ENCODE data around the gene RIMS1. TPM values are rescaled to one million over a fixed set of nuclear protein-coding genes. Genes with fewer than 3 reads are reported as not detected.

The RIMS1 gene
- total RNA-seq, 1 donor from 2014 or later, result 5.6 TPM

DNA sequence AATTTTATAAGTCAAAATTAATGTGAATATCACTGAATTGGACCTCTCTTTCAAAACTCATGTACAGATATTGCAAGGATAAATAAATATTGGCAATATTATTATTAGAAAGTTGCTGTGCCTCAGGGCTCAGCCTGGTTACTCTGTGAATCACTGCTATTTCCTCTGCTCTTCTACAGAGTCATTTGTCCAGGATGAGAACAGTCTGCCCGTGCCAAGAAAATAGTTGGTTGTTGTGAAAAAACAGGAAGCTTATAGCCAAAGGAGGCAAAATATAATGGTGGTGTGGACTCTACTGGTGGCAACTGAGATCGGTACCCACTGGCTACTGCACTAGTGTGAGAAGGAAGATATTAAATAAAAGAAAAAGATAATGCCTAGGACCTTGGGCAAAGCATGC, 93.6 kb downstream of the RIMS1 start:
- no peak overlapping the region for H3K27ac Mint-ChIP-seq
- no peaks in the 10 kb centered on the region for H3K9me3 Mint-ChIP-seq (ENCODE audit: low read depth)
- no peak for DNase-seq (ENCODE audit: low spot score, unreplicated experiment)
- no peak for TF ChIP-seq CTCF (IDR thresholded peaks at IDR 0.05; ENCODE audit: unreplicated experiment)
- H3K36me3 Mint-ChIP-seq (ENCODE audit: insufficient read depth), result no peaks in the 10 kb centered on the region
- no peaks in the 10 kb centered on the region for H3K27me3 Mint-ChIP-seq
- H3K4me1 Mint-ChIP-seq (ENCODE audit: low read depth), result peaks cover 4% of the 10 kb centered on the region
- no peak overlapping the region for H3K4me3 Mint-ChIP-seq (ENCODE audit: low read depth)

DNA sequence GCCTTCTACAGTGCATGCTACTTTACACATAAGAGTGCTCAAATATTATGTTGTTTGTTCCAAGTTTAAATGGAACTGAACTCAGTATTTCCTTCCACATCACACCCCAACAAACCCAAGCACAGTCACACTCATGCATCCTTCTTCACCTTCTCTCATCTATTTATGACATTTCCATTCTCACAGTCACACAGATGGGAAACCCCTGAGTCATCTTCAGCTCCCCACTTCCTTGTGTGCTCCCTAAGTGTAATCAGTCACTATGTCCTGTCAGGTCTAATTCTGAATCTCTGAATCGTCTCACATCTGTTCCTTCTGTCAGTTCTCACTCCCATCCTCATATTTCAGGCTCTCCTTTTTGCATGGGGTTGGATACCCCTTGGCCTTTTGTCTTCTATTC, 96.0 kb downstream of the RIMS1 start:
- no peaks in the 10 kb centered on the region for H3K27me3 Mint-ChIP-seq
- no peak for DNase-seq (ENCODE audit: low spot score, unreplicated experiment)
- no peak overlapping the region for H3K27ac Mint-ChIP-seq
- TF ChIP-seq CTCF (IDR thresholded peaks at IDR 0.05; ENCODE audit: unreplicated experiment), result no peak
- H3K4me1 Mint-ChIP-seq (ENCODE audit: low read depth), result peaks cover 2% of the 10 kb centered on the region
- H3K9me3 Mint-ChIP-seq (ENCODE audit: low read depth), result no peaks in the 10 kb centered on the region
- no peak overlapping the region for H3K4me3 Mint-ChIP-seq (ENCODE audit: low read depth)
- H3K36me3 Mint-ChIP-seq (ENCODE audit: insufficient read depth), result no peaks in the 10 kb centered on the region

GRCh38 chr6:71983131-71983530, 96.8 kb downstream of the RIMS1 start:
- Mint-ChIP-seq H3K27me3 (no peaks in the 10 kb centered on the region), H3K4me1 (ENCODE audit: low read depth) (no peaks in the 10 kb centered on the region), H3K4me3 (ENCODE audit: low read depth) (no peak overlapping the region), H3K27ac (no peak overlapping the region), H3K36me3 (ENCODE audit: insufficient read depth) (no peaks in the 10 kb centered on the region), H3K9me3 (ENCODE audit: low read depth) (no peaks in the 10 kb centered on the region)
- TF ChIP-seq CTCF (IDR thresholded peaks at IDR 0.05; ENCODE audit: unreplicated experiment), result no peak
- no peak for DNase-seq (ENCODE audit: low spot score, unreplicated experiment)

GRCh38 chr6:71994705-71995271, 108.4 kb downstream of the RIMS1 start:
- no peak overlapping the region for H3K27ac Mint-ChIP-seq
- no peaks in the 10 kb centered on the region for H3K9me3 Mint-ChIP-seq (ENCODE audit: low read depth)
- H3K4me1 Mint-ChIP-seq (ENCODE audit: low read depth), result no peaks in the 10 kb centered on the region
- no peaks in the 10 kb centered on the region for H3K36me3 Mint-ChIP-seq (ENCODE audit: insufficient read depth)
- no peaks in the 10 kb centered on the region for H3K27me3 Mint-ChIP-seq
- no peak overlapping the region for H3K4me3 Mint-ChIP-seq (ENCODE audit: low read depth)
- TF ChIP-seq CTCF (IDR thresholded peaks at IDR 0.05; ENCODE audit: unreplicated experiment), result no peak
- DNase-seq (ENCODE audit: low spot score, unreplicated experiment), result no peak

DNA sequence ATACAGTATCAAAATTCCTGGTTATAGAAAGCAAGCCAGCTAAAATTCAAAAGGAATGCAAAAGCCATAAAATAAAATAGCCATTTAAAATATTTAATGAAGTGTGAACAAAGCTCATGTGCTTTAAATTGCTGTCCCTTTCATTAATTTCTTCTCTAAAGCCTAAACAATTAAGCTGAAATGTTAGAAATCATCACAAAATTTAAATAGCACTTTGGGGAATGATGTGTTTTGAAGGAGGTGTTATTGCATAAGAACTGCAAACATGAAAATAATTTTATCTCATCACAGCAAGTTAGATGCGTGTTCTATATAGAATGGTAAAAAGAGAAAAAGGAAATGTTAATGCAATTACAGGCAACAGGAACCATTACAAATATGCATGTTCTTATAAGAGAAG, 111.0 kb downstream of the RIMS1 start:
- H3K36me3 Mint-ChIP-seq (ENCODE audit: insufficient read depth), result no peaks in the 10 kb centered on the region
- H3K4me3 Mint-ChIP-seq (ENCODE audit: low read depth), result no peak overlapping the region
- no peaks in the 10 kb centered on the region for H3K9me3 Mint-ChIP-seq (ENCODE audit: low read depth)
- no peak overlapping the region for H3K27ac Mint-ChIP-seq
- DNase-seq (ENCODE audit: low spot score, unreplicated experiment), result no peak
- no peaks in the 10 kb centered on the region for H3K27me3 Mint-ChIP-seq
- no peak for TF ChIP-seq CTCF (IDR thresholded peaks at IDR 0.05; ENCODE audit: unreplicated experiment)
- H3K4me1 Mint-ChIP-seq (ENCODE audit: low read depth), result no peaks in the 10 kb centered on the region
